GM12878 (cell line): ENCODE measurements around the gene MYL12B. TPM values are rescaled to one million over a fixed set of nuclear protein-coding genes. Genes with fewer than 3 reads are reported as not detected.
A peak's percentile ranks its signal among the peaks of the same experiment; 100 is the strongest.

Experiments used
- CREB1 ChIP-seq: IDR thresholded peaks from 2 replicates; pipeline ENCODE4 v1.6.1; 2012; ENCODE audit warnings: low read depth, mild to moderate bottlenecking, inconsistent platforms
- PAX5 ChIP-seq: IDR thresholded peaks from 2 replicates; pipeline ENCODE4 v1.6.1; 2011; ENCODE audit warnings: low read depth, low read length, borderline replicate concordance
- PBX3 ChIP-seq: IDR thresholded peaks from 2 replicates; pipeline ENCODE4 v1.6.1; 2011; ENCODE audit warnings: mild to moderate bottlenecking, low read depth, low read length, moderate library complexity; ENCODE audit not compliant: insufficient replicate concordance
- PKNOX1 ChIP-seq: fragments of 450-650 bp; IDR thresholded peaks from 2 replicates; pipeline ENCODE4 v1.6.1; 2016; ENCODE audit warnings: mild to moderate bottlenecking
- PML ChIP-seq: IDR thresholded peaks from 2 replicates; pipeline ENCODE4 v1.6.1; 2012; ENCODE audit warnings: low read length, inconsistent platforms
- POLR2A ChIP-seq: IDR thresholded peaks from 2 replicates; pipeline ENCODE4 v1.6.1; 2011; ENCODE audit warnings: low read depth, mild to moderate bottlenecking, low read length
- SKIL ChIP-seq: fragments of 450-650 bp; IDR thresholded peaks from 2 replicates; pipeline ENCODE4 v1.6.1; 2017; ENCODE audit warnings: mild to moderate bottlenecking, low read depth, inconsistent platforms; ENCODE audit not compliant: poor library complexity, severe bottlenecking
- ZBTB33 ChIP-seq: fragments of 450-650 bp; IDR thresholded peaks from 2 replicates; pipeline ENCODE4 v1.6.1; 2017; ENCODE audit warnings: mild to moderate bottlenecking
- ZNF687 ChIP-seq: fragments of 450-650 bp; IDR thresholded peaks from 2 replicates; pipeline ENCODE4 v1.6.1; 2017; ENCODE audit warnings: mild to moderate bottlenecking, moderate library complexity
- polyA plus RNA-seq, 11 experiments: library from polyadenylated mRNA; depleted of rRNA in 4 of 11; unstranded in 6 of 11; stranded (reverse) in 5 of 11; fragments of >200 nt; fragmentation: Nextera tagmentation in 4 of 11; fragmentation: Illumina TruSeq in 1 of 11; extraction: Ambion mirVana in 4 of 11; extraction: Trizol in 1 of 11; gene quantifications; 1 replicate in 1 of 11; 2 replicates in 10 of 11; pipeline versions ENCODE4 v1.2.1 to v1.2.3, GENCODE V29; 2011 to 2016; ENCODE audit warnings: inconsistent platforms in 2 of 11, missing spikeins in 2 of 11, low read depth in 1 of 11
- total RNA-seq, 4 experiments: library from RNA; depleted of rRNA in 3 of 4; stranded (reverse); fragments of >200 nt in 3 of 4; fragmentation: Illumina TruSeq in 1 of 4; extraction: Trizol in 1 of 4; gene quantifications; 2 replicates each; pipeline versions ENCODE4 v1.2.1 to v1.2.3, GENCODE V29; 2013 to 2021

The MYL12B gene
- total and polyA plus RNA-seq, 10 of the 15 experiments (the other 5 are each of a cell fraction or from before 2014, with no cell fraction given) = 179 to 739 (median 400) TPM

GRCh38 chr18:3251249-3251962 lies 10.5 kb upstream of the MYL12B start (continued):
- TF ChIP-seq ZNF687 (no peak), PBX3 (peak; percentile 50), SKIL (peak; percentile 39), CREB1 (0 out of 2 replicates have a peak, but pooled peaks have one; percentile 35), POLR2A (0 out of 2 replicates have a peak, but pooled peaks have one; percentile 28), PAX5 (peak; percentile 36; the same call in 1 of the 2 replicates), PML (peak; percentile 22; the same call in 1 of the 2 replicates), ZBTB33 (no peak), PKNOX1 (peak; percentile 82)
